ENCODE results near the gene SMIM23.

SMIM23 gene

DNA sequence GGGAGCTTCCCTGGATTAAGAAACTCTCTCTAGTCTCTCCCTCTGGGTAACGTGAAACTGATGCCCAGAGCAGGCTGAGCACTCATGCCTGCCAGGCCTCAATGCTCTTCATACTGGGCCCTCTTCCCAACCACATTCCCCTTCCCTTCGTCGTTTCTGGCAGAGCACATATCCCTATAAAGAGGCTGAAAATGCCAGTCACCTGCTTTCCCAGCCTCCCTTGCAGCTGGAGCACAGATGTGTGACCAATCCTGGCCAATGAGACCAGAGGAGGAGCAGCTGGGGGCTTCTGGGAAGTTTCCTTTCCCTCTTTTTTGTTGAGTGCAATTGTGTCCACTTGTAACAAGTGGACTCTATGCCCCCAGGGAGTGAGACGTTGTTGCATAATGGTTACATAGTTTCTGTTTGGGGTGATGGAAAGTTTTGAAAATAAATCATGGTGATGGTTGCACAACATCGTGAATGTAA lies 30.2 kb upstream of the SMIM23 start:
- TF ChIP-seq, protein P1, sequence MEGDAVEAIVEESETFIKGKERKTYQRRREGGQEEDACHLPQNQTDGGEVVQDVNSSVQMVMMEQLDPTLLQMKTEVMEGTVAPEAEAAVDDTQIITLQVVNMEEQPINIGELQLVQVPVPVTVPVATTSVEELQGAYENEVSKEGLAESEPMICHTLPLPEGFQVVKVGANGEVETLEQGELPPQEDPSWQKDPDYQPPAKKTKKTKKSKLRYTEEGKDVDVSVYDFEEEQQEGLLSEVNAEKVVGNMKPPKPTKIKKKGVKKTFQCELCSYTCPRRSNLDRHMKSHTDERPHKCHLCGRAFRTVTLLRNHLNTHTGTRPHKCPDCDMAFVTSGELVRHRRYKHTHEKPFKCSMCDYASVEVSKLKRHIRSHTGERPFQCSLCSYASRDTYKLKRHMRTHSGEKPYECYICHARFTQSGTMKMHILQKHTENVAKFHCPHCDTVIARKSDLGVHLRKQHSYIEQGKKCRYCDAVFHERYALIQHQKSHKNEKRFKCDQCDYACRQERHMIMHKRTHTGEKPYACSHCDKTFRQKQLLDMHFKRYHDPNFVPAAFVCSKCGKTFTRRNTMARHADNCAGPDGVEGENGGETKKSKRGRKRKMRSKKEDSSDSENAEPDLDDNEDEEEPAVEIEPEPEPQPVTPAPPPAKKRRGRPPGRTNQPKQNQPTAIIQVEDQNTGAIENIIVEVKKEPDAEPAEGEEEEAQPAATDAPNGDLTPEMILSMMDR (IDR thresholded peaks at IDR 0.05; ENCODE audit: insufficient read depth, low read depth, low read length, missing control alignments) = no peak
- no peak for DNase-seq (ENCODE audit: low read depth)
- H3K4me3 ChIP-seq (ENCODE audit: low read depth, low read length) = no peak overlapping the region

DNA sequence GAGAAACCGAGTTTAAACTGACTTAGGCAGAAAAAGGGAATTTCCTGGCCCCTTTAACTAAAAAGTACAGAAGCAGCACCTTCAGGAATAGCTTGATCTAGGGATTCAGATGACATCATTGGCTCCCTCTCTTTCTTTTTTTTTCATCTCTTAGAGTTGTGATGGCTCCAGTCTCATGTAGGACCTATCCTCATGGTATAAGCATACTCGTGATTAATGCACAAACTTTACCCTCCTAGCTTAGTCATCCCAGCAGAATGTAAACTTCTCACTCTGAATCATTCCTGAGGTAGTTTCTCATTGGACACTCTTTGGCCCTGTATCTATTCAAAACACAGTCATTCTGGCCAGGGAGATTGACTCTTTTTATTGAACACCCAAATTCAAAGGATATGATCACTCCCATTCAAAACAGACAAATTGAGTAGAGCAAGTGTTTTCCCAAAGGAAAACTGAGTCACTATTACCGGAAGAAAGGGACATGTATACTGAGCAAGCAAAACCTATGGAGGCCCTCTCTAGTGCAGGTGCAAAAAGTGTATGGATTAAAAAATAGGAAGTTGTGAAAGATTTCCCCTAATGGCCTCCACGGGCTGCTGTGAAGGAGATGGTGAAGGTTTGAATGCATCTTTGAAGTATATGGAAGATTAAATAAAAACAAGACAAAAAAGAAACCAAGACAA lies 27.6 kb upstream of the SMIM23 start:
- DNase-seq (ENCODE audit: low read depth) = no peak
- TF ChIP-seq, protein P1 (IDR thresholded peaks at IDR 0.05; ENCODE audit: insufficient read depth, low read depth, low read length, missing control alignments) = no peak
- H3K4me3 ChIP-seq (ENCODE audit: low read depth, low read length) = no peak overlapping the region

DNA sequence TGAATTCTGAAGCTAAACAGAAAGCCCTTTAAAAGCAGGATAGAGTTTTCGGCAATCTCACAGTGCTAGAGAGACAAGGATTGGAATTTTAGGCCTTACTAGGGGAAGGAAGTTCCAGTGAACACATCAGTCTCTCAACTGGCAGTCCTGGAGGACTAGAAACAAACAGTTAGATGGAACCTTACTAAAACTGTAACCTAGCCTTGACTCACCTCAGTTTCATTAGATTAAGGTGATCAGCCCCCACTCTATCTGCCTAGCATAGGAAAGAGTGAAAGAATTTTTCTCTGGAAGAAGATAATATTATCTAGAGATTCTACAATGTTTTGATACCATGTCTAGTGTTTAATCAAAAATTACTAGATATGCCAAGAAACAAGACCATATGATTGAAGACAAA lies 25.8 kb upstream of the SMIM23 start:
- DNase-seq (ENCODE audit: low read depth) = no peak
- no peak overlapping the region for H3K4me3 ChIP-seq (ENCODE audit: low read depth, low read length)
- TF ChIP-seq, protein P1 (IDR thresholded peaks at IDR 0.05; ENCODE audit: insufficient read depth, low read depth, low read length, missing control alignments) = no peak

DNA sequence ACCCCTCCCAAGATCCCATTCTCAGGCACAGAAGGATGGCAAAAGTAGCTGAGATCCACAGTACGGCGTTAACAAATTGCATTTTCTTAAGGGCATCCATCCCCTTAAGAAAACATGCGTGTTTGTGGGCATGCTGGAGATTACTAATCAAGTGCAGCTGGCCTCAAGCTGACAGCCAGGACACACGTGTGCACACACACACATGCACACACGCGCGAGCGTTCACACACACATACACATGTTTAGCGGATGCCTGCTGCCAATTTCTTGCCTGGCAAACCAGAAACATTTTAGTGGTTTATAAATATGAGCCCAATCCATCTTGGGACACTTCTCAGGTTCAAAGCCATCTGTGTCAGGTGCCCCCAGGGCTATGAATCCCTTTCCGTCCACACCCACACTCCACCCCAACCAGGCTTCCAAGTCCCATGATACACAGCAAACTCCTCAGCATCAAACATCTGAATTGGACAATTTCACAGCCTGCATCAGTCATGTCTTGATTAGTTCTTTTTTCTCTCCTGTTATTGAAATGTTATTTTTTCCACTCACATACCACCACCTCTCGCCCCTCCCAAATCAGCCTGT lies 23.5 kb upstream of the SMIM23 start:
- TF ChIP-seq, protein P1 (IDR thresholded peaks at IDR 0.05; ENCODE audit: insufficient read depth, low read depth, low read length, missing control alignments) = no peak
- H3K4me3 ChIP-seq (ENCODE audit: low read depth, low read length) = no peak overlapping the region
- no peak for DNase-seq (ENCODE audit: low read depth)

DNA sequence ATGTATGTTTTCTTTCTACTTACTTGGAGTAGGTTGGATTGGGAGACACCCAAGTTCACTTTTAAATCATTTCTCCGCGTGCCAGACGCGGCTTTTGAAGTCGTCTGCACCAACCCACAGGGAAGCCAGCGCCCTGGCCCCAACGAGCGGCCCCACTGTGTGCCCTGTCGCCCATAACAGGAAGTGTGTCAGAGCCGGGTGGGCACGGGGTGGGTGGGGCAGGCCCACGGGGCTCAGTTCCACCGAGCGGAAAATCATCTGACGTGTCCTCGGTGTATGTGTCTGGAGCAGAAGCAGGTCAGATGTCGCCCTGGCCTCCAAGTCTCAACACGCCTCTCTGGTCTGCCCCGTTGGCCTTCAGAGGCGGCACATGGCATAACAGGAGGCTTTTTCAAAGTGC lies 22.7 kb upstream of the SMIM23 start:
- DNase-seq (ENCODE audit: low read depth) = no peak
- no peak overlapping the region for H3K4me3 ChIP-seq (ENCODE audit: low read depth, low read length)
- TF ChIP-seq, protein P1 (IDR thresholded peaks at IDR 0.05; ENCODE audit: insufficient read depth, low read depth, low read length, missing control alignments) = no peak

DNA sequence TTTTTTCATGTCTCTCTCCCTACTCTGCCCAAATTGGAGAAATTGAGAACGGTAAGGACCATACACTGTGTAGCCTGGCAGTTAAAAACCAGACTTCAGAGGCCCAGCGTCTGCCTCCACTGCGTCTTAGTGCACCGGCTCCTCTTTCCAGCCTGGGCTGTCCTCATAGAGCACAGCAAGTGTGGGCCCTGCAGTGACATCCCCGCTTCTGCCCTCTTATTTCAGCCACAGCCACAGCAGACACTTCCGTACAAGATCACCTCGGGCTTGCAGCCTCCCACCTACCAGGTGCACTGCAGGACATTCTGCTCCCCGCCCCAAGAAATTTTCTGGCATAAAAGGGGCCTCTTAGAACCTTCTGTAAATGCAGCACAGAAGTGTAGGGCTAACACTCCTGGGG lies 21.4 kb upstream of the SMIM23 start:
- no peak for DNase-seq (ENCODE audit: low read depth)
- H3K4me3 ChIP-seq (ENCODE audit: low read depth, low read length) = no peak overlapping the region

More for the DNA sequence above, 21.4 kb upstream of the SMIM23 start:
- TF ChIP-seq, protein P1 (IDR thresholded peaks at IDR 0.05; ENCODE audit: insufficient read depth, low read depth, low read length, missing control alignments) = no peak
